ENCODE measurements around the gene QRSL1. TPM values are rescaled to one million over a fixed set of nuclear protein-coding genes. Genes with fewer than 3 reads are reported as not detected.

Gene QRSL1
- total and polyA plus RNA-seq, 2 donors (not counting 1 experiment from before 2014, with no cell fraction given) = 8.2 to 15.2 TPM

DNA sequence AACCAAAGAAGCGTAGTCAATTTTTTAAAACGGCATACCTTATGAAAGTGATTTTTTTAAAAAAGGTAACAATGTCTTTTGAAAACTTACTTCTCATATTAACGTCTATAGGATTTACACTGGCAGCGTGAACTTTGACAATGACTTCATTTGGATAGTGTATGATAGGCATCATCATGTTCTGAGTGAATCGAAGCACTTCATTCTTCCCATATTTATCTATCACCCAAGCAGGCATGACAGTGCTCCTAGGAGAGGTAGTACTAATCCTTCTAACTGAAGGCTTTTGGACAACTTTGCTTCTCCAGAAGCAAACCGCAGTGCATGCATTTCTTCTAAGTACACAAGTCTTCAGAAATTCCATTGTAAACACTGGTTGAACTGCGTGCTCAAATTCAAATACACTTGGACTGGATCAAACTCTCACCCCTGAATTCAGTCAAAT lies 698 bp upstream of the QRSL1 start:
- Histone ChIP-seq H3K27me3 (ENCODE audit: control insufficient read depth, insufficient read depth, low read length) (no peaks in the 10 kb centered on the region), H3K79me2 (ENCODE audit: control insufficient read depth, insufficient read depth, low read length) (peaks cover 23% of the 10 kb centered on the region), H3K4me3 (replicated peaks in 1 of 4; ENCODE audit: control extremely low read depth in 1 of 4, insufficient read depth in 1 of 4, low read depth in 3 of 4, low read length in 4 of 4) (peak overlapping the region; percentile 69 to 96 (median 86)), H4K20me1 (ENCODE audit: control insufficient read depth, extremely low read depth, insufficient read depth, low read length) (no peaks in the 10 kb centered on the region), H3K4me1 (ENCODE audit: control insufficient read depth, extremely low read depth, insufficient read depth, low read length) (peaks cover 3% of the 10 kb centered on the region), H3K36me3 (ENCODE audit: control insufficient read depth, insufficient read depth, low read length) (no peaks in the 10 kb centered on the region), H3K4me2 (ENCODE audit: extremely low read depth, insufficient read depth, low read length) (peak overlapping the region; percentile 53), H3K9ac (ENCODE audit: insufficient read depth, low read length) (no peak overlapping the region), H2AFZ (ENCODE audit: low read length) (peak overlapping the region; percentile 7), H3K27ac (ENCODE audit: insufficient read depth, low read length) (no peak overlapping the region), H3K9me3 (ENCODE audit: control insufficient read depth, insufficient read depth, low read depth, low read length) (no peaks in the 10 kb centered on the region)
- DNase-seq (ENCODE audit: low read depth in 2 of 2) = peak in 1 of 2 donors; percentile 19
- TF ChIP-seq, protein P1, sequence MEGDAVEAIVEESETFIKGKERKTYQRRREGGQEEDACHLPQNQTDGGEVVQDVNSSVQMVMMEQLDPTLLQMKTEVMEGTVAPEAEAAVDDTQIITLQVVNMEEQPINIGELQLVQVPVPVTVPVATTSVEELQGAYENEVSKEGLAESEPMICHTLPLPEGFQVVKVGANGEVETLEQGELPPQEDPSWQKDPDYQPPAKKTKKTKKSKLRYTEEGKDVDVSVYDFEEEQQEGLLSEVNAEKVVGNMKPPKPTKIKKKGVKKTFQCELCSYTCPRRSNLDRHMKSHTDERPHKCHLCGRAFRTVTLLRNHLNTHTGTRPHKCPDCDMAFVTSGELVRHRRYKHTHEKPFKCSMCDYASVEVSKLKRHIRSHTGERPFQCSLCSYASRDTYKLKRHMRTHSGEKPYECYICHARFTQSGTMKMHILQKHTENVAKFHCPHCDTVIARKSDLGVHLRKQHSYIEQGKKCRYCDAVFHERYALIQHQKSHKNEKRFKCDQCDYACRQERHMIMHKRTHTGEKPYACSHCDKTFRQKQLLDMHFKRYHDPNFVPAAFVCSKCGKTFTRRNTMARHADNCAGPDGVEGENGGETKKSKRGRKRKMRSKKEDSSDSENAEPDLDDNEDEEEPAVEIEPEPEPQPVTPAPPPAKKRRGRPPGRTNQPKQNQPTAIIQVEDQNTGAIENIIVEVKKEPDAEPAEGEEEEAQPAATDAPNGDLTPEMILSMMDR (conservative IDR thresholded peaks at IDR 0.05 in 1 of 2, IDR thresholded peaks at IDR 0.05 in 1 of 2; ENCODE audit: low read depth in 1 of 2, low read length in 2 of 2) = no peak
- no peak for TF ChIP-seq EZH2 (IDR thresholded peaks at IDR 0.05; ENCODE audit: low read length, missing control alignments)

- Histone ChIP-seq H4K20me1 (ENCODE audit: control insufficient read depth, extremely low read depth, insufficient read depth, low read length) (no peaks in the 10 kb centered on the region), H3K79me2 (ENCODE audit: control insufficient read depth, insufficient read depth, low read length) (peaks cover 23% of the 10 kb centered on the region), H3K9me3 (ENCODE audit: control insufficient read depth, insufficient read depth, low read depth, low read length) (no peaks in the 10 kb centered on the region), H3K36me3 (ENCODE audit: control insufficient read depth, insufficient read depth, low read length) (no peaks in the 10 kb centered on the region), H2AFZ (ENCODE audit: low read length) (peak overlapping the region; percentile 89), H3K27me3 (ENCODE audit: control insufficient read depth, insufficient read depth, low read length) (no peaks in the 10 kb centered on the region), H3K4me1 (ENCODE audit: control insufficient read depth, extremely low read depth, insufficient read depth, low read length) (peaks cover 3% of the 10 kb centered on the region), H3K4me3 (replicated peaks in 1 of 4; ENCODE audit: control extremely low read depth in 1 of 4, insufficient read depth in 1 of 4, low read depth in 3 of 4, low read length in 4 of 4) (peak overlapping the region; percentile 69 to 96 (median 86)), H3K9ac (ENCODE audit: insufficient read depth, low read length) (peak overlapping the region; percentile 82), H3K27ac (ENCODE audit: insufficient read depth, low read length) (peak overlapping the region; percentile 84), H3K4me2 (ENCODE audit: extremely low read depth, insufficient read depth, low read length) (peak overlapping the region; percentile 83)
- peak in 1 of 2 donors; percentile 11 for DNase-seq (ENCODE audit: low read depth in 2 of 2)
- TF ChIP-seq, protein P1 (conservative IDR thresholded peaks at IDR 0.05 in 1 of 2, IDR thresholded peaks at IDR 0.05 in 1 of 2; ENCODE audit: low read depth in 1 of 2, low read length in 2 of 2) = no peak
- no peak for TF ChIP-seq EZH2 (IDR thresholded peaks at IDR 0.05; ENCODE audit: low read length, missing control alignments)
Observed at GRCh38 chr6:106629859-106630163, 433 bp downstream of the QRSL1 start.

GRCh38 chr6:106630366-106630765 lies 988 bp downstream of the QRSL1 start:
- no peak for DNase-seq (ENCODE audit: low read depth in 2 of 2)
- Histone ChIP-seq H3K36me3 (ENCODE audit: control insufficient read depth, insufficient read depth, low read length) (no peaks in the 10 kb centered on the region), H3K27me3 (ENCODE audit: control insufficient read depth, insufficient read depth, low read length) (no peaks in the 10 kb centered on the region), H3K4me1 (ENCODE audit: control insufficient read depth, extremely low read depth, insufficient read depth, low read length) (peaks cover 3% of the 10 kb centered on the region), H4K20me1 (ENCODE audit: control insufficient read depth, extremely low read depth, insufficient read depth, low read length) (no peaks in the 10 kb centered on the region), H3K9ac (ENCODE audit: insufficient read depth, low read length) (no peak overlapping the region), H2AFZ (ENCODE audit: low read length) (peak overlapping the region; percentile 6), H3K27ac (ENCODE audit: insufficient read depth, low read length) (no peak overlapping the region), H3K4me3 (replicated peaks in 1 of 4; ENCODE audit: control extremely low read depth in 1 of 4, insufficient read depth in 1 of 4, low read depth in 3 of 4, low read length in 4 of 4) (peak overlapping the region; percentile 69 to 96 (median 86)), H3K4me2 (ENCODE audit: extremely low read depth, insufficient read depth, low read length) (peak overlapping the region; percentile 83), H3K79me2 (ENCODE audit: control insufficient read depth, insufficient read depth, low read length) (peaks cover 25% of the 10 kb centered on the region), H3K9me3 (ENCODE audit: control insufficient read depth, insufficient read depth, low read depth, low read length) (no peaks in the 10 kb centered on the region)
- TF ChIP-seq, protein P1 (conservative IDR thresholded peaks at IDR 0.05 in 1 of 2, IDR thresholded peaks at IDR 0.05 in 1 of 2; ENCODE audit: low read depth in 1 of 2, low read length in 2 of 2) = no peak
- no peak for TF ChIP-seq EZH2 (IDR thresholded peaks at IDR 0.05; ENCODE audit: low read length, missing control alignments)
